ENCODE results near the gene GPRC5D. TPM values are rescaled to one million over a fixed set of nuclear protein-coding genes. Genes with fewer than 3 reads are reported as not detected.
A peak's percentile ranks its signal among the peaks of the same experiment; 100 is the strongest.

Gene GPRC5D
- total RNA-seq, 6 donors from 2014 or later, result 0.66 to 2.1 TPM; not detected in 4

GRCh38 chr12:12903642-12904609 is 48.0 kb downstream of the GPRC5D start:
- TF ChIP-seq EP300 (IDR thresholded peaks at IDR 0.05), result no peak
- TF ChIP-seq POLR2A (IDR thresholded peaks at IDR 0.05), result no peak
- Histone ChIP-seq H3K9me3 (no peaks in the 10 kb centered on the region), H3K4me3 (peak overlapping the region in 1 of 4 donors; percentile 7), H3K36me3 (no peaks in the 10 kb centered on the region), H3K27ac (peak overlapping the region in 3 of 4 donors; percentile 8 to 67 (median 43)), H3K4me1 (peaks cover 3 to 45% (median 18%) of the 10 kb centered on the region in 4 donors), H3K27me3 (no peaks in the 10 kb centered on the region)
- 52 to 62% methylated on average over 12 to 14 of the region's 14 CpGs for WGBS, 2 donors
- ATAC-seq (ENCODE audit: low FRiP score in 2 of 2) (no peak), DNase-seq (no peak)

GRCh38 chr12:12902036-12902435 is 49.9 kb downstream of the GPRC5D start:
- Histone ChIP-seq H3K27me3 (no peaks in the 10 kb centered on the region), H3K4me3 (no peak overlapping the region), H3K27ac (peak overlapping the region; percentile 9 to 73 (median 62)), H3K9me3 (no peaks in the 10 kb centered on the region), H3K36me3 (no peaks in the 10 kb centered on the region), H3K4me1 (peaks cover 3 to 45% (median 19%) of the 10 kb centered on the region in 4 donors)
- TF ChIP-seq CTCF (IDR thresholded peaks at IDR 0.05), result no peak
- no peak for TF ChIP-seq EP300 (IDR thresholded peaks at IDR 0.05)
- no peak for TF ChIP-seq POLR2A (IDR thresholded peaks at IDR 0.05)
- TF ChIP-seq POLR2AphosphoS5 (IDR thresholded peaks at IDR 0.05), result no peak
- peak in 1 of 2 donors; percentile 55 for ATAC-seq (ENCODE audit: low FRiP score in 2 of 2)
- DNase-seq, result no peak

DNA sequence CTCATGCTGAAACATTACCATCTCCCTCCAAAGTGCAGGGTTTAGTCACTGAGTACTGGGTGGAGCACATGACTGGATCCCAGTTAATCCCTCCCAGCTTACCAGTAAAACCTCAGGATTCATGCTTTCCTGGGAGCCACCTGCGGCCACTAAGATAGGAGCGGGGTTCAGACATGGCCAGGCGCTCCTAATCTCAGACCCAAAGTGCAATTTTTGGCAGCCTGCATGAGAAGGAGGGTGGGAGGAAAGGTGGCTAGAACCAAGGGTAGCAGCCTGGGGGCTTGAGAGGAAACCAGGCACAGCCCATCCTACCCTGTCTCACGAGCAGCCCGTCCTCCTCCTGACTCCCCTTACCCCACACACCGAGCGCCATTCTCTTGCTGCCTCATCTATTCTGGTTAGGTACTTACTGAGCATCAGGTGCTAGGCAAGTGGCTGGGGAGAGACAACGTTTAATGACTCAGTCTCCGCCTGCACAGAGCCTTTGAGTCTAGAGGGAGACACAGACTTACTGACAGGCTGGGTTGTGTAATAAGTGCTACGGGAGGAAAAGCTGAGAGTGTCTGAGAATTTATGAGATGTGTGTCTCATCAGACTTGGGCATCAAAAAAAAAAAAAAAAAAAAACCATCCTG is 50.7 kb downstream of the GPRC5D start:
- Histone ChIP-seq H3K27me3 (no peaks in the 10 kb centered on the region), H3K4me3 (peak overlapping the region in 1 of 4 donors; percentile 15), H3K4me1 (peaks cover 3 to 45% (median 19%) of the 10 kb centered on the region in 4 donors), H3K9me3 (no peaks in the 10 kb centered on the region), H3K36me3 (no peaks in the 10 kb centered on the region), H3K27ac (peak overlapping the region; percentile 9 to 73 (median 62))
- TF ChIP-seq CTCF (IDR thresholded peaks at IDR 0.05) (no peak), POLR2AphosphoS5 (IDR thresholded peaks at IDR 0.05) (peak in 1 of 2 donors; percentile 46)
- peak; percentile 63 to 86 for ATAC-seq (ENCODE audit: low FRiP score in 2 of 2)
- peak in 1 of 2 donors; percentile 58 for DNase-seq
- WGBS, 2 donors, result 72 to 75% methylated on average over 10 of the region's 10 CpGs

DNA sequence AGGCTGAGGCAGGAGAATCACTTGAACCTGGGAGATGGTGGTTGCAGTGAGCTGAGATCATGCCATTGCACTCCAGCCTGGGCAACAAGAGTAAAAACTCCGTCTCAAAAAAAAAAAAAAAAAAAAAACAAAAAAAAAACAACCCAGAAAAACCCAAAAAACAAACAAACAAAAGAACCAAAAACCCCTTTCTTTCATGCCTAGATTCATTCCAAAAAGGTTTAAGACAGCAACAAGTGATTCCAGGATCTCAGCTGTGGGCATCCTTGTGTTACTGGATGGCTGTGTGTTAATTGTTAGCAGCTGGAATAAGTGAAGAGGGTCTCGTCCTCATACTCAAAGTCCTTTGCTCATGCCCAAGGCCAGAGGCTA is 51.2 kb downstream of the GPRC5D start:
- WGBS, 2 donors, result 55 to 78% methylated on average over 2 of the region's 2 CpGs
- no peaks in the 10 kb centered on the region for H3K9me3 ChIP-seq
- TF ChIP-seq EP300 (IDR thresholded peaks at IDR 0.05) (no peak), CTCF (IDR thresholded peaks at IDR 0.05) (no peak), POLR2A (IDR thresholded peaks at IDR 0.05) (no peak), POLR2AphosphoS5 (IDR thresholded peaks at IDR 0.05) (no peak)
- no peaks in the 10 kb centered on the region for H3K27me3 ChIP-seq
- no peaks in the 10 kb centered on the region for H3K36me3 ChIP-seq
- peak overlapping the region; percentile 11 to 73 (median 50) for H3K27ac ChIP-seq
- peak overlapping the region in 1 of 4 donors; percentile 15 for H3K4me3 ChIP-seq
- no peak for DNase-seq
- H3K4me1 ChIP-seq, result peaks cover 3 to 45% (median 19%) of the 10 kb centered on the region in 4 donors
- ATAC-seq (ENCODE audit: low FRiP score in 2 of 2), result no peak
